Liver (tissue), 9 donors: ENCODE results near the gene NKD2. TPM values are rescaled to one million over a fixed set of nuclear protein-coding genes. Genes with fewer than 3 reads are reported as not detected.
"Not testable (repeated sequence)": the region's sequence is repeated elsewhere in the genome, so short reads cannot be mapped to it uniquely, and the experiment has no call there.

ENCODE experiments used
- DNase-seq: peaks from one replicate; pipeline ENCODE4 v3.0.0-alpha.2; 2017; ENCODE audit warnings: low spot score
- H3K27ac ChIP-seq, 2 donors: one replicate each; pipeline ENCODE4 v1.7.0; 2013; ENCODE audit warnings: inconsistent platforms in 2 of 2, low read length in 2 of 2, control low read depth in 1 of 2, low read depth in 1 of 2, mild to moderate bottlenecking in 1 of 2
- H3K27me3 ChIP-seq, 4 donors: one replicate each; pipeline versions ENCODE4 v1.6.1 to v1.7.0; 2013; ENCODE audit warnings: low read length in 3 of 4, inconsistent platforms in 1 of 4, mild to moderate bottlenecking in 1 of 4, moderate library complexity in 1 of 4; ENCODE audit not compliant: control insufficient read depth in 4 of 4, insufficient read depth in 4 of 4
- H3K36me3 ChIP-seq, 4 donors: one replicate each; pipeline versions ENCODE4 v1.6.1 to v1.7.0; 2013; ENCODE audit warnings: low read length in 3 of 4, mild to moderate bottlenecking in 3 of 4, low read depth in 1 of 4, moderate library complexity in 1 of 4; ENCODE audit not compliant: control insufficient read depth in 4 of 4, insufficient read depth in 3 of 4
- H3K4me1 ChIP-seq, 4 donors: one replicate each; pipeline versions ENCODE4 v1.6.1 to v1.7.0; 2013; ENCODE audit warnings: low read length in 3 of 4, mild to moderate bottlenecking in 3 of 4, moderate library complexity in 1 of 4; ENCODE audit not compliant: control insufficient read depth in 4 of 4, insufficient read depth in 4 of 4
- H3K4me3 ChIP-seq, 3 donors: one replicate each; pipeline versions ENCODE4 v1.6.1 to v1.7.0; 2013; ENCODE audit warnings: low read length in 3 of 3, control low read depth in 1 of 3, low read depth in 1 of 3, mild to moderate bottlenecking in 1 of 3
- H3K9ac ChIP-seq, 2 donors: one replicate each; pipeline ENCODE4 v1.7.0; 2013; ENCODE audit warnings: low read length in 2 of 2, mild to moderate bottlenecking in 2 of 2, moderate library complexity in 2 of 2, control low read depth in 1 of 2, low read depth in 1 of 2
- H3K9me3 ChIP-seq, 4 donors: one replicate each; pipeline versions ENCODE4 v1.6.1 to v1.7.0; 2013; ENCODE audit warnings: low read length in 3 of 4; ENCODE audit not compliant: control insufficient read depth in 4 of 4
- EGR1 ChIP-seq, 2 donors: IDR thresholded peaks; 2 replicates each; pipeline ENCODE4 v1.6.1; 2016 to 2018; ENCODE audit warnings: antibody characterized with exemption in 2 of 2, low read depth in 2 of 2
- FOXA1 ChIP-seq: IDR thresholded peaks from 2 replicates; pipeline ENCODE4 v1.6.1; 2016; ENCODE audit warnings: antibody characterized with exemption
- FOXA2 ChIP-seq: IDR thresholded peaks from 2 replicates; pipeline ENCODE4 v1.6.1; 2016; ENCODE audit warnings: antibody characterized with exemption
- GABPA ChIP-seq, 2 donors: IDR thresholded peaks in 1 of 2; conservative IDR thresholded peaks in 1 of 2; 2 replicates each; pipeline ENCODE4 v1.6.1; 2016; ENCODE audit warnings: antibody characterized with exemption in 2 of 2, mild to moderate bottlenecking in 1 of 2, moderate library complexity in 1 of 2
- HNF4G ChIP-seq: IDR thresholded peaks from 2 replicates; pipeline ENCODE4 v1.6.1; 2016; ENCODE audit warnings: antibody characterized with exemption
- JUND ChIP-seq, 2 donors: IDR thresholded peaks; 2 replicates each; pipeline ENCODE4 v1.6.1; 2016; ENCODE audit warnings: antibody characterized with exemption in 2 of 2
- SP1 ChIP-seq: IDR thresholded peaks from 2 replicates; pipeline ENCODE4 v1.6.1; 2018; ENCODE audit warnings: antibody characterized with exemption, mild to moderate bottlenecking
- TAF1 ChIP-seq: conservative IDR thresholded peaks from 2 replicates; pipeline ENCODE4 v1.6.1; 2016; ENCODE audit warnings: antibody characterized with exemption, mild to moderate bottlenecking
- YY1 ChIP-seq: IDR thresholded peaks from 2 replicates; pipeline ENCODE4 v1.6.1; 2016; ENCODE audit warnings: antibody characterized with exemption, mild to moderate bottlenecking
- WGBS: extraction: QIAGEN DNeasy Blood & Tissue Kit; methylation state at CpG from one replicate; pipeline ENCODE4 v1.1.7; 2013; 5-methylcytosine and 5-hydroxymethylcytosine counted together
- polyA plus RNA-seq, 2 donors: library from polyadenylated mRNA; stranded (reverse) in 1 of 2; unstranded in 1 of 2; fragments of 200-250 nt in 1 of 2; fragments of >200 nt in 1 of 2; fragmentation: Nextera tagmentation in 1 of 2; extraction: Ambion mirVana in 1 of 2; gene quantifications; one replicate each; pipeline versions ENCODE4 v1.2.1 to v1.2.3, GENCODE V29; 2013 to 2015
- total RNA-seq, 2 donors: library from RNA; depleted of rRNA; stranded (reverse); fragments of >200 nt; gene quantifications; one replicate each; pipeline ENCODE4 v1.2.3, GENCODE V29; 2014
- TF ChIP-seq, protein P1 (sequence below): IDR thresholded peaks from 2 replicates; pipeline ENCODE4 v1.6.1; 2016; ENCODE audit warnings: antibody characterized with exemption
- TF ChIP-seq, protein P2 (sequence below): IDR thresholded peaks from 2 replicates; pipeline ENCODE4 v1.6.1; 2016; ENCODE audit warnings: antibody characterized with exemption, mild to moderate bottlenecking
- TF ChIP-seq, protein P3 (sequence below): IDR thresholded peaks from 2 replicates; pipeline ENCODE4 v1.6.1; 2016; ENCODE audit warnings: antibody characterized with exemption
- donor health status: healthy.
- donor health status: healthy.
- donor health status: healthy.
- donor health status: healthy.
- donor health status: healthy.

The NKD2 gene
- total and polyA plus RNA-seq, 4 donors, result 0.09 to 1.3 (median 0.42) TPM

DNA sequence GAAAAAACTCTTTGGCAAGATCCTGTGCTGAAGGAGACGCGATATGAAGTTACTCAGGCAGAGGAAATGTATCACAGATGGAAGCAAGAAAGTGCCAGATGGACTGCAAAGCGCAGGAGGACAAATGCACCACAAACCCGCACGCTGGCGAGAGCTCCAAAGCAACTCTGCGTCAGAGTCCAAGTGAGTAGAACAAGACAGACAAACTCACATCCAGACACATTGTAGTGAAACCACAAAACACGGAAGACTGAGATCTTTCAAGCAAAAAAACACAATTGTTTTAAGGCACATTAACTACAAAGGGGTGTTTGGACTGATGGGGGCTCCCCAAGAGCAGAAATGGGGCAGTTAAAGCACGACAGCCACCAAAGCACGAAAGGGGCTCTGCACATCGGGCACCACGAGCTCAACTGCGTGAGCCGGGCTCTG lies 39.2 kb upstream of the NKD2 start:
- Histone ChIP-seq H3K27me3 (no peaks in the 10 kb centered on the region), H3K36me3 (no peaks in the 10 kb centered on the region), H3K4me3 (no peak overlapping the region), H3K27ac (no peak overlapping the region), H3K4me1 (peaks cover 0 to 1% (median 0%) of the 10 kb centered on the region in 4 donors), H3K9me3 (peaks cover 0 to 2% (median 0%) of the 10 kb centered on the region in 4 donors), H3K9ac (no peak overlapping the region)
- TF ChIP-seq HNF4G, result no peak
- 75% methylated on average over 14 of the region's 14 CpGs for WGBS
- DNase-seq, result peak; percentile 20

DNA sequence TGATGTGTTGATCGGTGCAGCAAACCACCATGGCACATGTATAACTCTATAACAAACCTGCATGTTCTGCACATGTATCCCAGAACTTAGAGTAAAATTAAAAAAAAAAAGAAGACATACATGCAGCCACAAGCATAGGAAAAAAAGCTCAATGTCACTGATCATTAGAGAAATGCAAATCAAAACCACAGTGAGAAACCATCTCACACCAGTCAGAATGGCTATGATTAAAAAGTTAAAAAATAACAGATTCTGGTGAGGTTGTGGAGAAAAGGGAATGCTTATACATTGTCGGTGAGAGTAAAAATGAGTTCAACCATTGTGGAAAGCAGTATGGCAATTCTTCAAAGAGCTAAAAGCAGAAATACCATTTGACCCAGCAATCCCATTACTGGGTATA lies 36.0 kb upstream of the NKD2 start:
- not testable (repeated sequence) for H3K36me3 ChIP-seq, DNase-seq, H3K27ac ChIP-seq, H3K27me3 ChIP-seq, H3K4me3 ChIP-seq, H3K9me3 ChIP-seq, H3K9ac ChIP-seq, H3K4me1 ChIP-seq
- 92% methylated on average over 2 of the region's 2 CpGs for WGBS

DNA sequence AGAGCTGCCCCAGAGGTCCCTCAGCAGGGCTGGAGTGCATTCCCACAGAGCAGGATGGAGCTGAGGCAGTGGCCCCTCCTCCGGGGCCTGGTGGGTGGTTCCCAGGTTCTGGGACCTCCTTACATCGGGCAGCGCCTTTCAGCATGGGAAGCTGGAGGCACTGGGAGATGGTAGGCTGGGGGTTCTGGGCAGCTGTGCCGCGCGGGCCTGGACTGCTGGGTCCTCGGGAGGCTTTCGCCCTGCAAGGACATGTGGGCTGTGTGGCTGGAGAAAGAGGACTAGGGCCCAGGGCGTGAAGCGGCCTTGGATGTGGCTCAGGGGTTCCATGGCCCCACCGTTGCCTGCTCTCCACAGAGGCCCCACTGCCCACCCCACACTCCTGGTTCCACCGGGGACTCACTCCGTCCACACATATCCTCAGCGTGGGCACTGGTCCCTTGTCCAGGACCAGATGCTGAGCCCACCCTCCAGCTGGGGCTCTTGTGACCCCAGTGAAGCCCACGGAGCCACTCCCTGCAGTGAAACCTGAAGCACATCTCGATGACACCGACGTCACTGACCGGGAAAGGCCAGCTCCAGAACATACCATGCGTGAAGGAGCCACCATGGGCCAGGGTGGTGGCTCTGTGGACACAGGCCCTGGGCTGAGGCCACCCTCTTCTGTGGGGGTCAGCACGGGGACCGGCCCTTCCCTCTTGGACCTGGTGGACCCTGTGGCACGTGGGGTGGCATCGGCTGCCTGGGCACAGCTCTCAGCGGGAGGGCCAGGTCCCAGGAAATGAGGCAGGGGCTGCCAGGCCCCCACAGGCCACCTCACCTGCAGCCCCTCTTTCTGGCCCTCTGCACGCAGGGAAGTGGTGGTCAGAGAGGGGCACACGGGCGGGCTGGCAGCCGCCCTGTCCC lies 31.5 kb upstream of the NKD2 start:
- DNase-seq, result peak; percentile 30
- no peaks in the 10 kb centered on the region for H3K27me3 ChIP-seq
- no peak overlapping the region for H3K27ac ChIP-seq
- H3K36me3 ChIP-seq, result no peaks in the 10 kb centered on the region
- no peak overlapping the region for H3K4me3 ChIP-seq
- TF ChIP-seq JUND (IDR thresholded peaks at IDR 0.05) (no peak), TAF1 (no peak), YY1 (no peak), FOXA1 (no peak), SP1 (no peak), GABPA (IDR thresholded peaks at IDR 0.05 in 1 of 2, conservative IDR thresholded peaks at IDR 0.05 in 1 of 2) (no peak)
- H3K4me1 ChIP-seq, result no peaks in the 10 kb centered on the region
- WGBS, result 89% methylated on average over 29 of the region's 29 CpGs
- no peaks in the 10 kb centered on the region for H3K9me3 ChIP-seq
- H3K9ac ChIP-seq, result no peak overlapping the region

DNA sequence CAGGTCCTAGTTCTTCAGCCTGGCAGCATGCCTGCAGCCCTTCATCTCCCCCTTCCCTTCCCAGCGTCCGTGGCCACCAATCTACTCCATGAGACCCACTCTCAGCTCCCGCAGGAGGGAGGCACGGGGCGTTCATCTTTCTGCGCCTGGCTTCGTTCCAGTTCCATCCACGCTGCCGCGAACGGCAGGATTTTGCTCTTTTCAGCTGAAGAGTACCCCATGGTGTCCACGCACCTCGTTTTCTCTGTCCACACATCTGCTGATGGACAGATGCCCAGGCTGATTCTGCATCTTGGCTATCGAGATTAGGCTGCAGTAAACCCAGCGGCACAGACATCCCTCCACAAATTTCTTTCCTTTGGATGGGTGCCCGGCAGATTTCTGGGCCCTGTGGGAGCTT lies 30.5 kb upstream of the NKD2 start:
- Histone ChIP-seq H3K27ac (no peak overlapping the region), H3K27me3 (no peaks in the 10 kb centered on the region), H3K9ac (no peak overlapping the region), H3K4me3 (no peak overlapping the region), H3K4me1 (no peaks in the 10 kb centered on the region), H3K36me3 (no peaks in the 10 kb centered on the region), H3K9me3 (no peaks in the 10 kb centered on the region)
- peak; percentile 25 for DNase-seq
- TF ChIP-seq, protein P1, sequence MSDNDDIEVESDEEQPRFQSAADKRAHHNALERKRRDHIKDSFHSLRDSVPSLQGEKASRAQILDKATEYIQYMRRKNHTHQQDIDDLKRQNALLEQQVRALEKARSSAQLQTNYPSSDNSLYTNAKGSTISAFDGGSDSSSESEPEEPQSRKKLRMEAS, result no peak
- no peak for TF ChIP-seq HNF4G
- TF ChIP-seq TAF1, result no peak
- TF ChIP-seq YY1, result no peak
- TF ChIP-seq GABPA (IDR thresholded peaks at IDR 0.05 in 1 of 2, conservative IDR thresholded peaks at IDR 0.05 in 1 of 2), result no peak
- TF ChIP-seq FOXA2, result no peak
- TF ChIP-seq, protein P2, sequence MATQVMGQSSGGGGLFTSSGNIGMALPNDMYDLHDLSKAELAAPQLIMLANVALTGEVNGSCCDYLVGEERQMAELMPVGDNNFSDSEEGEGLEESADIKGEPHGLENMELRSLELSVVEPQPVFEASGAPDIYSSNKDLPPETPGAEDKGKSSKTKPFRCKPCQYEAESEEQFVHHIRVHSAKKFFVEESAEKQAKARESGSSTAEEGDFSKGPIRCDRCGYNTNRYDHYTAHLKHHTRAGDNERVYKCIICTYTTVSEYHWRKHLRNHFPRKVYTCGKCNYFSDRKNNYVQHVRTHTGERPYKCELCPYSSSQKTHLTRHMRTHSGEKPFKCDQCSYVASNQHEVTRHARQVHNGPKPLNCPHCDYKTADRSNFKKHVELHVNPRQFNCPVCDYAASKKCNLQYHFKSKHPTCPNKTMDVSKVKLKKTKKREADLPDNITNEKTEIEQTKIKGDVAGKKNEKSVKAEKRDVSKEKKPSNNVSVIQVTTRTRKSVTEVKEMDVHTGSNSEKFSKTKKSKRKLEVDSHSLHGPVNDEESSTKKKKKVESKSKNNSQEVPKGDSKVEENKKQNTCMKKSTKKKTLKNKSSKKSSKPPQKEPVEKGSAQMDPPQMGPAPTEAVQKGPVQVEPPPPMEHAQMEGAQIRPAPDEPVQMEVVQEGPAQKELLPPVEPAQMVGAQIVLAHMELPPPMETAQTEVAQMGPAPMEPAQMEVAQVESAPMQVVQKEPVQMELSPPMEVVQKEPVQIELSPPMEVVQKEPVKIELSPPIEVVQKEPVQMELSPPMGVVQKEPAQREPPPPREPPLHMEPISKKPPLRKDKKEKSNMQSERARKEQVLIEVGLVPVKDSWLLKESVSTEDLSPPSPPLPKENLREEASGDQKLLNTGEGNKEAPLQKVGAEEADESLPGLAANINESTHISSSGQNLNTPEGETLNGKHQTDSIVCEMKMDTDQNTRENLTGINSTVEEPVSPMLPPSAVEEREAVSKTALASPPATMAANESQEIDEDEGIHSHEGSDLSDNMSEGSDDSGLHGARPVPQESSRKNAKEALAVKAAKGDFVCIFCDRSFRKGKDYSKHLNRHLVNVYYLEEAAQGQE, result no peak
- TF ChIP-seq, protein P3, sequence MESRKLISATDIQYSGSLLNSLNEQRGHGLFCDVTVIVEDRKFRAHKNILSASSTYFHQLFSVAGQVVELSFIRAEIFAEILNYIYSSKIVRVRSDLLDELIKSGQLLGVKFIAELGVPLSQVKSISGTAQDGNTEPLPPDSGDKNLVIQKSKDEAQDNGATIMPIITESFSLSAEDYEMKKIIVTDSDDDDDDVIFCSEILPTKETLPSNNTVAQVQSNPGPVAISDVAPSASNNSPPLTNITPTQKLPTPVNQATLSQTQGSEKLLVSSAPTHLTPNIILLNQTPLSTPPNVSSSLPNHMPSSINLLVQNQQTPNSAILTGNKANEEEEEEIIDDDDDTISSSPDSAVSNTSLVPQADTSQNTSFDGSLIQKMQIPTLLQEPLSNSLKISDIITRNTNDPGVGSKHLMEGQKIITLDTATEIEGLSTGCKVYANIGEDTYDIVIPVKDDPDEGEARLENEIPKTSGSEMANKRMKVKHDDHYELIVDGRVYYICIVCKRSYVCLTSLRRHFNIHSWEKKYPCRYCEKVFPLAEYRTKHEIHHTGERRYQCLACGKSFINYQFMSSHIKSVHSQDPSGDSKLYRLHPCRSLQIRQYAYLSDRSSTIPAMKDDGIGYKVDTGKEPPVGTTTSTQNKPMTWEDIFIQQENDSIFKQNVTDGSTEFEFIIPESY, result no peak
- TF ChIP-seq EGR1 (IDR thresholded peaks at IDR 0.05; ENCODE audit: low read depth in 2 of 2), result no peak
- no peak for TF ChIP-seq JUND (IDR thresholded peaks at IDR 0.05)
- WGBS, result 78% methylated on average over 16 of the region's 16 CpGs
